GM12892 (cell line): ENCODE results near the gene AIPL1.

ENCODE experiments used
- POLR2A ChIP-seq: IDR thresholded peaks from 2 replicates; pipeline ENCODE4 v1.6.1; 2011; ENCODE audit warnings: low read depth, low read length, control low read depth
- POLR2AphosphoS5 ChIP-seq: IDR thresholded peaks from 2 replicates; pipeline ENCODE4 v1.6.1; 2011; ENCODE audit warnings: low read depth, low read length, control low read depth
- TAF1 ChIP-seq: IDR thresholded peaks from 2 replicates; pipeline ENCODE4 v1.6.1; 2011; ENCODE audit warnings: low read depth, mild to moderate bottlenecking, control low read depth, low read length, borderline replicate concordance

GRCh38 chr17:6464446-6465041, 29.6 kb upstream of the AIPL1 start:
- TF ChIP-seq POLR2A (no peak), POLR2AphosphoS5 (no peak), TAF1 (no peak)
